Measurements from ENCODE around the gene ABCA13.

The ABCA13 gene

DNA sequence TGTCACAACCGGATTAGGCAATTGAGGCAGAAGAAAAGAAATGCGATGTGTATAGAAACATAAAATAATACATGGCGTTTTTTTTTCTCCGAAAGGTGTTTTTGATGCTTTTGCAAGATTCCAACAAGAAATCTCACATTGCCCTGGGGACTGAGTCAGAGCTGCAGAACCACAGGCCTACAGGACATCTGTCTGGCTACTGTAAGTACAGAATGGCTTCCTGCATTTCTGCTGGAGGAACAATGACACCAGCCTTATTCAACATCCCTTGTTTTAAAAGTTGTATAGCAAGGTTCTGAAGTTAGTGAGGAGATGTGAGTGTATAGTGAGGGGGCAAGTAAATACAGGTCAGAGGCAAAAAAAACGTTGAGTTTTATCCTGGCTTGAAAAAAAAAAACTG is 256.4 kb downstream of the ABCA13 start:
- Histone ChIP-seq H3K36me3 (no peaks in the 10 kb centered on the region), H3K4me1 (peaks cover 8 to 27% (median 22%) of the 10 kb centered on the region in 10 experiments), H3K9ac (no peak overlapping the region), H3K27me3 (no peaks in the 10 kb centered on the region), H4K20me1 (no peaks in the 10 kb centered on the region), H3K9me3 (replicated peaks in 1 of 11) (no peaks in the 10 kb centered on the region), H3K4me3 (no peak overlapping the region), H3K4me2 (peak overlapping the region in 10 of 11 experiments; percentile 43 to 77 (median 56); a peak in 19 of 22 replicates), H3K27ac (no peak overlapping the region)
- TF ChIP-seq Cebpa-rat (IDR thresholded peaks at IDR 0.05), result no peak

DNA sequence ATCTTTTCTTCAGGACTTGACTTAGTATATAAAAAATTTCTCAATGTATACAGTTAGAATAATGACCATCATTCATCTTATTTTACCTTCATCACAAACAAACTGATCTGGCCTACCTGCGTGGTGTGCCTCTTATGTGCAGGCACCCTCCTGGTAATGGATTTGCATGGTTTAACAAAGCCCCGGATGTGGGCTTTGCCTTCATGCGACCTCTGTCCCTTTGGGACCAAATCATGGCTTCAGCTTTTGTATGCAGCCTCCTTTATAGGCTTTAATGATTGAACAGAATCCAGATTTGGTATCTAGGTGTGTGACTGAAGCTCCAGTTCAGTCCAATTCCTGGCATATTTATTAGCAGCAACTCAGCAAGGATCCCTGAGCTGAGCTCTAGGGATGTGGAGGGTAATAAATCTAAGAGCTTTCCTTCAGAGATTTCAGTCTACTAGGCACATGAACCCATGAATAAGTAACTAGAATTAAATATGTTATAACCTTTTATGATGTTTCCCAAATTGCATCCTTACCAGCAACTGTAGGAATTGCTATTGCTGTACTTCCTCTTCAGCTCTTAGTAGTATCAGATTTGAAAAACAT is 256.9 kb downstream of the ABCA13 start:
- Histone ChIP-seq H4K20me1 (no peaks in the 10 kb centered on the region), H3K36me3 (no peaks in the 10 kb centered on the region), H3K9ac (no peak overlapping the region), H3K27me3 (no peaks in the 10 kb centered on the region), H3K4me1 (peaks cover 8 to 27% (median 22%) of the 10 kb centered on the region in 10 experiments), H3K9me3 (replicated peaks in 1 of 11) (no peaks in the 10 kb centered on the region), H3K4me2 (peak overlapping the region; percentile 33 to 77 (median 55); a peak in 20 of 22 replicates), H3K4me3 (no peak overlapping the region), H3K27ac (no peak overlapping the region)
- TF ChIP-seq Cebpa-rat (IDR thresholded peaks at IDR 0.05), result no peak

DNA sequence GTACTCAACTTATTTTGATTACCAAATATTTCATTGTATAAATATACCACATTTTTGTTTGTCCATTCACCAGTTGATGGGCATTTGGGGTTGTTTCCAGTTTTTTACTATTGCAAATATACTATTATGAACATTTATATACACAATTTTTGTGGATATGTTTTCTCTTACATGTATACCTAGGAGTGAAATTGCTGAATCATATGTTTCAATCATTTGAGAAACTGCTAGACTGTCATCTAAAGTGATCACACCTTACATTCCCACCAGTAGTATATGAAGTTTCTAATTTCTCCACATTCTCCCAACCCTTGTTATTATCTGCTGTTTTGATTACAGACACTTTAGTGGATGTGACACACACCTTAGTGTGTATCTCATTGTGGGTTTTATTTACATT is 257.9 kb downstream of the ABCA13 start:
- H3K9ac ChIP-seq, result no peak overlapping the region

DNA sequence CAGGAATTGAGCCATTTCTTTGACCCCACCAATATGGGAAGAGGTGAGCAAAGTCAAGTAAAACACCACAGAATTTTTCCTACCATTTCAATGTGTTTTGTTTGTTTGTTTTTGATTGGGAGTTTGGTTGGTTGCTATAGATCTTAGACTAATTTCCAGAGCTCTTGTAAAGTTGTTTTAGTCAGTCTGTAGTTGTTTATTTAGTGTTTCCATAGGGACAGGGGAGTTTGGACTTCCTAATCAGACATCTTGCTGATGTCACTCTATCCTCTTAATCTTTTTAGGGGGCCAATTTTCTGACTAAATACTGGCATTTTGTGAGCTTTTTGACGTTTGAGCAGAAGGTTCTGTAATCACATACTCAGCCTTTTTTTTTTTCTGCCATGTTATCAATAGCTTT is 266.9 kb downstream of the ABCA13 start:
- no peaks in the 10 kb centered on the region for H3K36me3 ChIP-seq
- TF ChIP-seq Cebpa-rat (IDR thresholded peaks at IDR 0.05), result no peak
- no peak overlapping the region for H3K4me2 ChIP-seq
- no peak overlapping the region for H3K9ac ChIP-seq
- H3K4me1 ChIP-seq, result no peaks in the 10 kb centered on the region
- H4K20me1 ChIP-seq, result no peaks in the 10 kb centered on the region
- H3K27ac ChIP-seq, result no peak overlapping the region
- no peak overlapping the region for H3K4me3 ChIP-seq
- no peaks in the 10 kb centered on the region for H3K27me3 ChIP-seq
- H3K9me3 ChIP-seq (replicated peaks in 1 of 11), result peaks cover 0 to 8% (median 3%) of the 10 kb centered on the region in 11 experiments; a peak in 13 of 22 replicates

More for the DNA sequence above, 257.9 kb downstream of the ABCA13 start:
- H3K9me3 ChIP-seq (replicated peaks in 1 of 11), result no peaks in the 10 kb centered on the region
- H4K20me1 ChIP-seq, result no peaks in the 10 kb centered on the region
- H3K27me3 ChIP-seq, result no peaks in the 10 kb centered on the region
- H3K27ac ChIP-seq, result no peak overlapping the region
- no peak overlapping the region for H3K4me3 ChIP-seq
- no peaks in the 10 kb centered on the region for H3K36me3 ChIP-seq
- H3K4me1 ChIP-seq, result peaks cover 8 to 27% (median 22%) of the 10 kb centered on the region in 10 experiments
- no peak for TF ChIP-seq Cebpa-rat (IDR thresholded peaks at IDR 0.05)
- H3K4me2 ChIP-seq, result no peak overlapping the region

DNA sequence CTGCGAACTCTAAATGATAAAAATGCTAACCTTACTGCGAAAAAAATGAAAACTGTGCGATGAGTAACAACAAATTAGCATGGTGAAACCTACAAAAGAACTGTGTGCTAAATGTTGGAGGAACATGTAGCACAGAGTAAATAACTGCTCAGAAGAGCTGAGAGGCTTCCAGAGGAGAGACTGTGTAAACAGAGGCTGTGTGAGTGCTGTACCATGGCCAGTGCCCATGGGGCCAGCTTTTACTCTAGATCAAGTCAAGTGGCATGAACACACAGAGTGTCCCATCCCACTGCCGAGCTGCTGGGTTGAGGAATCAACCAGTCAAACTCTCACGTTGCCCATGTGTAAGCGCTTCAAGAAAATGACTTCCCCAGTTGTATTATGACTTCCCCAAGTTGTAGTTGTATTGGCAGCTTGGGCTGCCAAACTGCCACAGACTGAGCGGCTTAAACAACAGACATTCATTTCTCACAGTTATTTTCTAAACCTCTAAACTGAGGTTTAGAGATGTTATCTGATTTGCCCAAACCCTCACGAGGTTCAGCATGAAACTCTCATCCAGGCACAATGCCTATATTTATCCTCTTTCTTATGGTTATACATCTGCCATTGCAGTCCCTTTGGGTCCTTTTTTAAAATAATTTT is 270.7 kb downstream of the ABCA13 start:
- Histone ChIP-seq H3K4me2 (no peak overlapping the region), H3K9ac (no peak overlapping the region), H4K20me1 (no peaks in the 10 kb centered on the region), H3K9me3 (replicated peaks in 1 of 11) (peaks cover 13 to 22% (median 17%) of the 10 kb centered on the region in 11 experiments), H3K4me1 (no peaks in the 10 kb centered on the region), H3K4me3 (no peak overlapping the region), H3K27ac (no peak overlapping the region), H3K36me3 (no peaks in the 10 kb centered on the region), H3K27me3 (no peaks in the 10 kb centered on the region)
- no peak for TF ChIP-seq Cebpa-rat (IDR thresholded peaks at IDR 0.05)

DNA sequence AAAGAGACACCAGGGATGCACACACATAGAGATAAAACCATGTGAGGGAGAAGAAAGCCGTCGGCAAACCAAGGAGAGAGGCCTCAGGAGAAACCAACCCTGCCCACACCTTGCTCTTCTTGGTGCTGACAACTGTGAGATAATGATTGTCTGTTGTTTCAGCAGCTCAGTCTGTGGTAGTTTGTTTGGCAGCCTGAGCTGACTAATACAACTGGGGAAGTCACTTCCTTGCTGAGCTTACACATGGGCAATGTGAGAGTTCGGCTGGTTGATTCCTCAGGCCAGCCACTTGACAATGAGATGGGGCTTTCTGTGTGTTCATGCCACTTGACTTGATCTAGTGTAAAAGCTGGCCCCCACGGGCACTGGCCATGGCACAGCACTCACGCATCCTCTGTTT is 271.8 kb downstream of the ABCA13 start:
- no peak overlapping the region for H3K4me3 ChIP-seq
- H3K9me3 ChIP-seq (replicated peaks in 1 of 11), result peaks cover 13 to 22% (median 17%) of the 10 kb centered on the region in 11 experiments
- no peaks in the 10 kb centered on the region for H3K4me1 ChIP-seq
- no peaks in the 10 kb centered on the region for H3K27me3 ChIP-seq
- no peak overlapping the region for H3K9ac ChIP-seq
- no peaks in the 10 kb centered on the region for H3K36me3 ChIP-seq
- peak overlapping the region in 2 of 11 experiments; percentile 13 to 33; a peak in 1 of 22 replicates for H3K27ac ChIP-seq
- TF ChIP-seq Cebpa-rat (IDR thresholded peaks at IDR 0.05), result no peak
- no peaks in the 10 kb centered on the region for H4K20me1 ChIP-seq
- H3K4me2 ChIP-seq, result no peak overlapping the region

DNA sequence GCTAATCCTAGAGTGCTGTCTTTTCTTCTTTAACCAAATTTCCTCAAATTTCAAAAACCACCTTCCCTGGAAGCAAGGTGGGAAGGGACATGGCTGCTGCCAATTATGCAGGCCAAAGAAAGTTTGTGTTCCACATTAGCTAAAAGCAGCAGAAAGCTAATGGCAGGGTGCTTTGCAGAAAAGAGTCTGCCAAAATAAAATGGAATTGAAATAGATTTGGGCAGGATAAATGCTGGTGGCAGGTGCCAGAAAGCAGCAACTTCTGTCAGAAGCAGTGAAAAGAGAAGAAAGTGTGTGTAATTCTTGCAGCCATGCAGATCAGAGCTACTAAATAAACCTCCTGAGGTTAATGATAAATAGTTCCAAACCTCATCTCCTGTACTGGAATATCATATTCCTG is 275.5 kb downstream of the ABCA13 start:
- TF ChIP-seq Cebpa-rat (IDR thresholded peaks at IDR 0.05), result no peak

DNA sequence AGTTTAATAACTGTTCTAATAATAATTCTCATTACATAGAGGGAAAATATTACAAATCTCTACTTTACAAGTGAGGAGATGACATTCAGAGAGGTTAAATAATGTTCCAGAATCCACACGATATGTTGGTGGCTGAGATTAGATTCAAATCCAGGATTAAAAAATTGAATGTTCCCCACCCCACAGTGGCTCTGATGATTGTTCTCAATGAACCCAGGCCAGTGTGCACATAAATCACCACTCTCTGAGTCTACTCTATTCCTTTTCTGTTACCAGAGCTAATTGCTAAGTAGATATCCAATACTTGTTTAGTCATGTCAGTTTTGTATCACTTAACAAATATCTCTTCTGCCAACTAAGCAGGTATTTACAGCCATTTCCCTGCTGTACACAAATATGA is 281.0 kb downstream of the ABCA13 start:
- no peaks in the 10 kb centered on the region for H3K4me1 ChIP-seq
- no peaks in the 10 kb centered on the region for H4K20me1 ChIP-seq
- peaks cover 0 to 11% (median 5%) of the 10 kb centered on the region in 11 experiments; a peak in 6 of 22 replicates for H3K9me3 ChIP-seq (replicated peaks in 1 of 11)
- no peak overlapping the region for H3K27ac ChIP-seq
- TF ChIP-seq Cebpa-rat (IDR thresholded peaks at IDR 0.05), result no peak
- no peaks in the 10 kb centered on the region for H3K27me3 ChIP-seq
- H3K4me3 ChIP-seq, result no peak overlapping the region
- H3K4me2 ChIP-seq, result no peak overlapping the region
- no peaks in the 10 kb centered on the region for H3K36me3 ChIP-seq
- no peak overlapping the region for H3K9ac ChIP-seq

More for the DNA sequence above, 275.5 kb downstream of the ABCA13 start:
- Histone ChIP-seq H3K27me3 (no peaks in the 10 kb centered on the region), H3K4me3 (no peak overlapping the region), H3K9ac (no peak overlapping the region), H3K4me2 (no peak overlapping the region), H4K20me1 (no peaks in the 10 kb centered on the region), H3K9me3 (replicated peaks in 1 of 11) (peaks cover 13 to 22% (median 17%) of the 10 kb centered on the region in 11 experiments), H3K27ac (no peak overlapping the region), H3K36me3 (no peaks in the 10 kb centered on the region), H3K4me1 (no peaks in the 10 kb centered on the region)

DNA sequence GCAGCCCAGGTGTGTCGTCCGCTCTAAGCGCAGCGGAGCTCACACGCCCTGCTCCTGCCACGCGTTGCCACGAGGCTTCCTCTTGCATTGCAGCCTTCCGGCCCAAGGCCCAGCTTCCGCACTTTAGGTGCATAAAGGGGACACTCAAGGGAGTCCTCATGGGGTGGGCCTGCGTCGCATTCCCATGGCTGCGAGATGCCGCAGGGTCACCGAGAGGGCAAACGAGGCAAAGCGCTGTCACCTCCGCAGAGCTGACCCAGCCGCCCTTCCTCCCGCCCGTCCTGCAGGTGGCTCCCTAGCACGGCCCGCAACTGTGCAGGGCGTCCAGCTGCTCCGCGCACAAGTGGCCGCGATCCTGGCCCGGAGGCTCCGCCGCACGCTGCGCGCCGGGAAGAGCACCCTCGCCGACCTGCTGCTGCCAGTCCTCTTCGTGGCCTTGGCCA is 283.5 kb downstream of the ABCA13 start:
- peaks cover 0 to 11% (median 5%) of the 10 kb centered on the region in 11 experiments; a peak in 6 of 22 replicates for H3K9me3 ChIP-seq (replicated peaks in 1 of 11)
- H3K27ac ChIP-seq, result no peak overlapping the region
- H3K4me2 ChIP-seq, result no peak overlapping the region
- no peaks in the 10 kb centered on the region for H3K36me3 ChIP-seq
- no peaks in the 10 kb centered on the region for H4K20me1 ChIP-seq
- no peaks in the 10 kb centered on the region for H3K27me3 ChIP-seq
- H3K9ac ChIP-seq, result no peak overlapping the region
- TF ChIP-seq Cebpa-rat (IDR thresholded peaks at IDR 0.05), result no peak
- no peak overlapping the region for H3K4me3 ChIP-seq
- H3K4me1 ChIP-seq, result no peaks in the 10 kb centered on the region

DNA sequence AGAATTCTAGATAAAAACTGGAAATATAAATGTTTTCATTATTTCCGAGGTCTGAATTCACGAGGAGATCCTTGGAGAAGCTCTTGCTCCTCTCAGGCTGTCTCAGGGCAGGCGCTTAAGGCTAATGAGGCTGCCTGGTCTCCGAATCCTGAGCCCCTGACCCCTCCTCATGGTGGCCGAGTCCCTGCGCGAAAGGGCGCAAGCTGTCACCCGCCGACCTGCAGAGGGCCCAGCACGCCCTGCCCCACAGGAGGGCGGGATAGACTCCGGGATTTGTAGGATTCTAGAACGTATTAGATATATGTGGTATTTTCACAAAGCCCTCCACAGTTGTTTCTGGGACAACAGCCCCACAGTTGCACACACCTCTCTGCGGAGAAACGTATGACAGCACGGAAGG is 284.1 kb downstream of the ABCA13 start:
- H3K4me2 ChIP-seq, result no peak overlapping the region

More for the DNA sequence above, 284.1 kb downstream of the ABCA13 start:
- no peaks in the 10 kb centered on the region for H3K4me1 ChIP-seq
- no peaks in the 10 kb centered on the region for H4K20me1 ChIP-seq
- no peaks in the 10 kb centered on the region for H3K27me3 ChIP-seq
- TF ChIP-seq Cebpa-rat (IDR thresholded peaks at IDR 0.05), result no peak
- no peaks in the 10 kb centered on the region for H3K36me3 ChIP-seq
- H3K4me3 ChIP-seq, result no peak overlapping the region
- H3K9ac ChIP-seq, result no peak overlapping the region
- H3K27ac ChIP-seq, result no peak overlapping the region
- H3K9me3 ChIP-seq (replicated peaks in 1 of 11), result peaks cover 0 to 11% (median 5%) of the 10 kb centered on the region in 11 experiments; a peak in 6 of 22 replicates

Measured in BLaER1 treated with 17β-estradiol and CSF1 and Interleukin-3, amounts not matched to agents 10 nM and 100 nM (cell line).